ENCODE measurements around the gene EDDM3A.
"Not testable (repeated sequence)": the region's sequence is repeated elsewhere in the genome, so short reads cannot be mapped to it uniquely, and the experiment has no call there.

The EDDM3A gene

DNA sequence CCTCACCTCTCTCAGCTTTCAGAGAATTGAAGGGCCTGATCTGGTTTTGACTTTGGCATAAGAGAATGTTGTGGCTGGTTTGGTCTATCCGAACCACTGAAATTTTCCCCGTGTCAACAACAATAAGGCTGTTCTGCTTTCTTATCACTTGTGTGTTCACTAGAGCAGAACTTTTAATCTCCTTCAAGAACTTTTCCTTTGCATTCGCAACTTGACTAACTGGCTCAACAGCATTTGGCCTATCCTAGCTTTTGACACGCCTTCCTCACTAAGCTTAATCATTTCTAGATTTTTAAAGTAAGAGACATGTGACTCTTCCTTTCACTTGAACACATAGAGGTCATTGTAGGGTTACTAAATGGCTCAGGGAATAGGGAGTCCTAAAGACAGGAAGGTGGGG is 25.9 kb upstream of the EDDM3A start:
- H3K4me3 ChIP-seq (ENCODE audit: low read depth, low read length), result no peak overlapping the region
- TF ChIP-seq, protein P1, sequence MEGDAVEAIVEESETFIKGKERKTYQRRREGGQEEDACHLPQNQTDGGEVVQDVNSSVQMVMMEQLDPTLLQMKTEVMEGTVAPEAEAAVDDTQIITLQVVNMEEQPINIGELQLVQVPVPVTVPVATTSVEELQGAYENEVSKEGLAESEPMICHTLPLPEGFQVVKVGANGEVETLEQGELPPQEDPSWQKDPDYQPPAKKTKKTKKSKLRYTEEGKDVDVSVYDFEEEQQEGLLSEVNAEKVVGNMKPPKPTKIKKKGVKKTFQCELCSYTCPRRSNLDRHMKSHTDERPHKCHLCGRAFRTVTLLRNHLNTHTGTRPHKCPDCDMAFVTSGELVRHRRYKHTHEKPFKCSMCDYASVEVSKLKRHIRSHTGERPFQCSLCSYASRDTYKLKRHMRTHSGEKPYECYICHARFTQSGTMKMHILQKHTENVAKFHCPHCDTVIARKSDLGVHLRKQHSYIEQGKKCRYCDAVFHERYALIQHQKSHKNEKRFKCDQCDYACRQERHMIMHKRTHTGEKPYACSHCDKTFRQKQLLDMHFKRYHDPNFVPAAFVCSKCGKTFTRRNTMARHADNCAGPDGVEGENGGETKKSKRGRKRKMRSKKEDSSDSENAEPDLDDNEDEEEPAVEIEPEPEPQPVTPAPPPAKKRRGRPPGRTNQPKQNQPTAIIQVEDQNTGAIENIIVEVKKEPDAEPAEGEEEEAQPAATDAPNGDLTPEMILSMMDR (IDR thresholded peaks at IDR 0.05; ENCODE audit: insufficient read depth, low read depth, low read length, missing control alignments), result no peak

DNA sequence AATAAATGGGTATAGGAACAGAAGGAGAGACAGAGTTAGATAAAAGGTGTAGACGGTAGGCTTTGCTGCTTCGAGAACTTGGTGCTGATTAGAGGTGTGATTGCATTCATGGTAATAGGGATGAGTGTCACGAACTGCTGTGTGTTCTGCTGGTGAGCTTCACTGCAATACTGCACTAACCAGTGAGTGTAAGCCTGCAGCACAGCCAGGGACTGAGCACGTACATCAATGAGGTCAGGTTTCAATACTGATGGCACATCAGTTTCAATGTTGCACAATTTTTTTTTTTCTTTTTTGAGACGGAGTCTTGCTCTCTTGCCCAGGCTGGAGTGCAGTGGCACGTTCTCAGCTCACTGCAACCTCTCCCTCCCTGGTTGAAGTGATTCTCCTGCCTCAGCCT is 24.9 kb upstream of the EDDM3A start:
- H3K4me3 ChIP-seq (ENCODE audit: low read depth, low read length), result no peak overlapping the region
- TF ChIP-seq, protein P1 (IDR thresholded peaks at IDR 0.05; ENCODE audit: insufficient read depth, low read depth, low read length, missing control alignments), result no peak

More for the DNA sequence above, 25.9 kb upstream of the EDDM3A start:
- peak; percentile 13 for DNase-seq (ENCODE audit: low read depth)

DNA sequence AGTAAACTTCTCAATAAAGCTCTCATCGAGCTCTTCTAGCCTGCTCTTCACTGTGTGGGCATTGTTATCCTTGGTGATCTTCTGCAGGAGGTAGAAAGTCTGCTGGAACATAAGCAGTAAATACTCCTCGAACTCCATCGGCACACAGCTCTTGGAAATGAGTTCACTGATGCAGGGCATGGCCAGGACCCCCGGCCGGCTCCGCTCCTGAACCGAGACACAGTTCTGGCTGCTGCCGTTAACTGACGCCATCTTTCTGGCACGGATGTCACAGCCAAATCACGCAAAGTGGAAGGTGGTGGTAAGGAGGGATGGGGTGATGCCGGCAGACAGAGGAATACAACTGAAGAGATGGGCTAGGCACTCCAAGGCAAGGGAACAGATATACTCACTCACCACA is 23.7 kb upstream of the EDDM3A start:
- TF ChIP-seq, protein P1 (IDR thresholded peaks at IDR 0.05; ENCODE audit: insufficient read depth, low read depth, low read length, missing control alignments), result no peak
- no peak overlapping the region for H3K4me3 ChIP-seq (ENCODE audit: low read depth, low read length)
- DNase-seq (ENCODE audit: low read depth), result no peak

More for the DNA sequence above, 24.9 kb upstream of the EDDM3A start:
- DNase-seq (ENCODE audit: low read depth), result no peak

DNA sequence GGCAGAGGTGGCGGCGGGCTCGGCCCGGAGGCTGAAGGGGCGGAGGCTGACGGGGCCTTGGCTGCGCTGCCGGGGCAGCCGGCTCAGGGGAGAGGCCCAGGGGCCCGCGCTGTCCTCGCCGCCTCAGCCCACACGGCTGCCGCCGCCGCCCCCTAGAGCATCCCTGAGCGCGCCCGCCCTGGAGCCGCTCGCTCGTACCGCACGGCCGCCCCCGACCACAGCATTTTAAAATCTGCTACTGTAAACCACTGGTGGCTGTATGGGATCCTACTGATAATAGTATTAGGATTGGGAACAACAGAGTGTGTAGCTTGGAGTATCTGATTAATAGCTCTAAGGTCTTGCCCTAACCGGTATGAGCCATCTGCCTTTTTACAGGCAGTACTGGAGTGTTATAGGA is 22.2 kb upstream of the EDDM3A start:
- TF ChIP-seq, protein P1 (IDR thresholded peaks at IDR 0.05; ENCODE audit: insufficient read depth, low read depth, low read length, missing control alignments), result no peak
- no peak overlapping the region for H3K4me3 ChIP-seq (ENCODE audit: low read depth, low read length)
- DNase-seq (ENCODE audit: low read depth), result no peak

DNA sequence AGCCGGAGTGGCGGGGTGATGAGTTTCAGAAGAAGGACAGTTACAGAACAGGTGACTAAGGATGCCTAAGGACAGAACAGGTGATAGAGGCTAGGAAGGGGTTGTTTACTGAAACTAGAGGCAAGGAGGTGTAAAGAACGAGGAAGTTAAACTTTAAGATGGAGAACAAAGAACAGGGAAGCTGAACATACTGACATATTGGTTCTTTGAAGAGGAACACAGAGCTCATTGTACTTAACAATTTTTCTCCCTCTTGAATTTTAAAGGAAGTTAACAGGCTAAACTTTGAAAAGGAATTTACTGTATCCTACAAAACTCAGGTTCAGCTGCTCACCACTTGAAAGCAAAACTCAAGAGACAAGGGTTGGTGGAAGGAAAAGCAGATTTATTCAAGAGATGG is 19.6 kb upstream of the EDDM3A start:
- H3K4me3 ChIP-seq (ENCODE audit: low read depth, low read length); DNase-seq (ENCODE audit: low read depth): not testable (repeated sequence)

DNA sequence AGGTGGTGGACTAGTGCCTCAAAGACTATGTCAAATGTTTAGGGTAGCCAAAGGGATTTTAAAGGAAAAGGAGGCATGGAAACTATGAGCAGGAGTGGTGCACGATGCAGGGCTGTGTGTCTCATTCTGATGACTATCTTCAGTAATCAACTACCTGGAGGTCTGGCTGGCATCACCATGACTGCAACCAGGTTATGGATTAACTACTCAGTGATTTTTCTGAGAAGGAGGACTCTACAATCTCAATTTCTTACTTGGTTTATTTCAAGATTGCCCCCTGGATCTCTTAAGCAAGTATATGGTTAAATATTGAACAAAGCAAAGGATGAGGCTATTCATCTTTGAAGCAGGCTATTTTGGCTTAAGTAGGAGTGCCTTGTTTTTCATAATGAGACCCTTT is 19.2 kb upstream of the EDDM3A start:
- no peak for DNase-seq (ENCODE audit: low read depth)
- TF ChIP-seq, protein P1 (IDR thresholded peaks at IDR 0.05; ENCODE audit: insufficient read depth, low read depth, low read length, missing control alignments), result no peak
- no peak overlapping the region for H3K4me3 ChIP-seq (ENCODE audit: low read depth, low read length)

DNA sequence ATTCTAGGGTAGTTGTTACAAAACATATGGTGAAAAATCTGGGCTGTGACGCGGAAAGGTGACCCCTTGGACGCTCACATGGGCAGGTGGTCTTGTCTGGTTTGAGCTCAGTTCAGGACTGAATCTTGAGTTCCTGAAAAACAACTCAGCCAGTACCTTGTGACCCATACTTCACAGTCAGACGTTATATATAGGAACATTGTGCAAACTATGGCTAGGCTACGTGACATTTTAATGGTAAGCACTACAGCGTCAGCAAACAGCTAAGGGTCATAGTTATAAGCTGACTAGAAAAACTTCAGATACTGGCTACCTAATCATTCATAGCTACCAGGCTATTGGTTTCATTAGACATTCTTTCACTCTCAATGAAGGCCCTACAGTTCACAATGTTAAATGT is 14.8 kb upstream of the EDDM3A start:
- DNase-seq (ENCODE audit: low read depth), result no peak
- TF ChIP-seq, protein P1 (IDR thresholded peaks at IDR 0.05; ENCODE audit: insufficient read depth, low read depth, low read length, missing control alignments), result no peak
- H3K4me3 ChIP-seq (ENCODE audit: low read depth, low read length), result no peak overlapping the region
